PC-3 (cell line): ENCODE data around the gene SIGMAR1. TPM values are rescaled to one million over a fixed set of nuclear protein-coding genes. Genes with fewer than 3 reads are reported as not detected.

Experiments used
- ATAC-seq: fragments of 200-7000 bp; cut with Tn5 transposase; 2 replicates; pipeline ENCODE4 v1.9.1; 2020; ENCODE audit warnings: mild to moderate bottlenecking, moderate library complexity
- BruUV-seq: library from RNA; stranded (reverse); fragments of 400-500 nt; replicated peaks from 2 replicates; lab custom pipeline; 2021; lab: Mats Ljungman, UMichigan
- CTCF ChIA-PET: fragments of 300-600 bp; sonication (Branson Sonifier 250); formaldehyde crosslinking; loops from one replicate; lab custom pipeline; 2022; ENCODE audit warnings: antibody characterized with exemption; lab: Charles Lee
- POLR2A ChIA-PET: fragments of 300-600 bp; sonication (Branson Sonifier 250); formaldehyde crosslinking; loops from one replicate; lab custom pipeline; 2022; ENCODE audit warnings: antibody characterized with exemption; ENCODE audit not compliant: unreplicated experiment; lab: Charles Lee
- DNase-seq: peaks from one replicate; pipeline ENCODE4 v3.0.0-alpha.2; 2015
- H2AFZ ChIP-seq: fragments of 300-600 bp; sonication (generic); 2 replicates; pipeline ENCODE4 v1.6.0; 2016; ENCODE audit warnings: antibody characterized with exemption, low read length
- H3F3A ChIP-seq: fragments of 300-600 bp; sonication (generic); one replicate; pipeline ENCODE4 v1.6.0; 2017; ENCODE audit warnings: antibody characterized with exemption, low read length, control low read depth, mild to moderate bottlenecking; ENCODE audit not compliant: unreplicated experiment
- H3K27ac ChIP-seq: fragments of 300-600 bp; sonication (generic); 2 replicates; pipeline ENCODE4 v1.5.1; 2016; ENCODE audit warnings: mild to moderate bottlenecking, low read length
- H3K27me3 ChIP-seq: fragments of 300-600 bp; sonication (generic); 2 replicates; pipeline ENCODE4 v1.6.1; 2016; ENCODE audit warnings: low read length, mixed read lengths
- H3K36me3 ChIP-seq: fragments of 300-600 bp; sonication (generic); 2 replicates; pipeline ENCODE4 v1.6.1; 2016; ENCODE audit warnings: low read depth, mixed run types, low read length, mixed read lengths
- H3K4me1 ChIP-seq: fragments of 300-600 bp; sonication (generic); 2 replicates; pipeline ENCODE4 v1.5.1; 2016; ENCODE audit warnings: low read length; ENCODE audit not compliant: insufficient read depth
- H3K4me2 ChIP-seq: fragments of 300-600 bp; sonication (generic); 2 replicates; pipeline ENCODE4 v1.6.0; 2016; ENCODE audit warnings: low read length
- H3K4me3 ChIP-seq: fragments of 300-600 bp; sonication (generic); 2 replicates; pipeline ENCODE4 v1.5.1; 2016; ENCODE audit warnings: mild to moderate bottlenecking, low read length, mixed read lengths
- H3K79me2 ChIP-seq: fragments of 300-600 bp; sonication (generic); 2 replicates; pipeline ENCODE4 v1.6.1; 2017; ENCODE audit warnings: low read length, mixed read lengths
- H3K9ac ChIP-seq: fragments of 300-600 bp; sonication (generic); 2 replicates; pipeline ENCODE4 v1.6.0; 2016; ENCODE audit warnings: mild to moderate bottlenecking, low read length
- H3K9me2 ChIP-seq: fragments of 300-600 bp; sonication (generic); replicated peaks from 2 replicates; pipeline ENCODE4 v1.6.1; 2016; ENCODE audit warnings: mixed run types, low read length, mixed read lengths
- H3K9me3 ChIP-seq: fragments of 300-600 bp; sonication (generic); 2 replicates; pipeline ENCODE4 v1.6.1; 2016; ENCODE audit warnings: low read length, mixed read lengths
- H4K20me1 ChIP-seq: fragments of 300-600 bp; sonication (generic); 2 replicates; pipeline ENCODE4 v1.6.1; 2016; ENCODE audit warnings: low read length, mixed read lengths
- CTCF ChIP-seq: fragments of 300-600 bp; sonication (generic); conservative IDR thresholded peaks from 2 replicates; pipeline ENCODE4 v1.5.1; 2017; ENCODE audit warnings: antibody characterized with exemption, low read depth, mild to moderate bottlenecking, low read length
- EZH2 ChIP-seq: fragments of 300-600 bp; sonication (generic); IDR thresholded peaks from one replicate; pipeline ENCODE4 v1.6.1; 2017; ENCODE audit warnings: antibody characterized with exemption, mild to moderate bottlenecking, low read length; ENCODE audit not compliant: unreplicated experiment
- EZH2phosphoT487 ChIP-seq: fragments of 300-600 bp; sonication (generic); IDR thresholded peaks from 2 replicates; pipeline ENCODE4 v1.6.1; 2018; ENCODE audit warnings: mild to moderate bottlenecking, antibody characterized with exemption, low read length, borderline replicate concordance
- intact Hi-C: fragments of 100-400 bp; cut with micrococcal nuclease; formaldehyde crosslinking; loops from 2 replicates; pipeline ENCODE4 v1.9.0; 2023
- total RNA-seq: library from RNA; depleted of rRNA; stranded (reverse); fragments of >200 nt; gene quantifications from 2 replicates; pipeline ENCODE4 v1.2.3, GENCODE V29; 2014

Gene SIGMAR1
- total RNA-seq, 1 experiment from 2014 or later: 96.7 TPM

DNA sequence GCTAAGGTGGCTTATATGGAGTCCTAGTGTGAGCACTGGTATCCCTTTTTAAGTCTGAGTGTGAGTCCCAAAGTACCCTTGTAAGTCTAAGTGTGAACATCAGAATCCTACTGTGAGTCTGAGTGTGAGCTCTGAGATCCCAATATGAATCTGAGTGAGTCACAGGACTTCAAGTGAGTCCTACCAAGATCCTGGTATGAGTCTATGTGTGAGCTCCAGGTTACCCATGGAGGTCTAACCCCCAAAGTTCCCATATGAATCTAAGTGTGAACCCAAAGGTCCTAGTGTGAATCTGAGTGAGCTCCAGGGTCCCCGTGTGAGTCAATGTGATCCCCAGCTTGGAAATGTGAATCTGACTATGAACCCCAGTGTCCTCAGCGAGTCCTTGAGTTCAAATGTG lies 50.3 kb downstream of the SIGMAR1 start:
- Histone ChIP-seq H3K4me1 (no peaks in the 10 kb centered on the region), H3K9me3 (no peaks in the 10 kb centered on the region), H3K4me3 (no peak overlapping the region), H3K27ac (no peak overlapping the region), H3K36me3 (no peaks in the 10 kb centered on the region), H3K9ac (no peak overlapping the region), H3K79me2 (no peaks in the 10 kb centered on the region), H2AFZ (no peak overlapping the region), H3K4me2 (no peak overlapping the region), H3K9me2 (no peaks in the 10 kb centered on the region), H3K27me3 (peaks cover 45% of the 10 kb centered on the region), H4K20me1 (no peaks in the 10 kb centered on the region), H3F3A (no peaks in the 10 kb centered on the region)
- POLR2A ChIA-PET: no interaction called here
- ATAC-seq (no peak), DNase-seq (no peak)
- CTCF ChIA-PET: interaction anchor here (1.1 kb wide), 1 partner anchor 184 kb away, joined by 4 read pairs; no protein-coding TSS in a partner anchor
- BruUV-seq: no TSS peak
- intact Hi-C loops: no loop called here
- no peak for TF ChIP-seq EZH2phosphoT487
- no peak for TF ChIP-seq CTCF
- no peak for TF ChIP-seq EZH2

- ATAC-seq (no peak), DNase-seq (no peak)
- H3K79me2 ChIP-seq: no peaks in the 10 kb centered on the region
- H3K9me2 ChIP-seq: no peaks in the 10 kb centered on the region
- intact Hi-C loops: no loop called here
- H3K36me3 ChIP-seq: no peaks in the 10 kb centered on the region
- H2AFZ ChIP-seq: no peak overlapping the region
- no peak overlapping the region for H3K9ac ChIP-seq
- peaks cover 39% of the 10 kb centered on the region for H3K27me3 ChIP-seq
- CTCF ChIA-PET: no interaction called here
- no peak overlapping the region for H3K27ac ChIP-seq
- H3K4me3 ChIP-seq: no peak overlapping the region
- no peaks in the 10 kb centered on the region for H3K4me1 ChIP-seq
- POLR2A ChIA-PET: no interaction called here
- no peak for TF ChIP-seq CTCF
- TF ChIP-seq EZH2phosphoT487: no peak
- no peak for TF ChIP-seq EZH2
- no peaks in the 10 kb centered on the region for H4K20me1 ChIP-seq
- no peaks in the 10 kb centered on the region for H3K9me3 ChIP-seq
- BruUV-seq: no TSS peak
- no peak overlapping the region for H3K4me2 ChIP-seq
- no peaks in the 10 kb centered on the region for H3F3A ChIP-seq
Observed at GRCh38 chr9:34585946-34586669, 51.5 kb downstream of the SIGMAR1 start.

DNA sequence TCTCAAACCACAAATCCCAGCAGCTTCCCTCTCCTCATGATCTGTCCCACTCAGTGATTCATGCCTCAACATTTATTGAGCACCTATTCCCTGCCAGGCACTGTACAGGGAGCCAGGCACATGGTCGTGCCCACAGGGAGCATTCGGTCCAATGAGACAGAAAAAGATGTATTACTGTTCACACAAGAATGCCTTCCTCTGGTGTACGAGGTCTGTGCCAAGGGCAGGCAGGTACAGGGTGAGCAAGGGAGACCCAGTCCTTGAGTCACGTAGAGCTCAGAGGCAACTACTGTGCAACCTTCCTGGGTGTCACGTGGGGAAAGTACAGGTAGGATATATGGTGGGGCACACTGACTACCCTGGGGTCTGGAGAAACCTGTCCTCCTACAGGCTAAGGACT lies 52.6 kb downstream of the SIGMAR1 start:
- Histone ChIP-seq H3K79me2 (no peaks in the 10 kb centered on the region), H3F3A (no peaks in the 10 kb centered on the region), H2AFZ (no peak overlapping the region), H3K4me3 (no peak overlapping the region), H3K27me3 (peaks cover 34% of the 10 kb centered on the region), H3K36me3 (no peaks in the 10 kb centered on the region), H4K20me1 (no peaks in the 10 kb centered on the region), H3K9me2 (no peaks in the 10 kb centered on the region), H3K9ac (no peak overlapping the region), H3K4me1 (no peaks in the 10 kb centered on the region), H3K4me2 (no peak overlapping the region), H3K9me3 (no peaks in the 10 kb centered on the region), H3K27ac (no peak overlapping the region)
- BruUV-seq: no TSS peak
- CTCF ChIA-PET: no interaction called here
- ATAC-seq (no peak), DNase-seq (no peak)
- TF ChIP-seq EZH2phosphoT487: no peak
- TF ChIP-seq CTCF: no peak
- TF ChIP-seq EZH2: no peak
- intact Hi-C loops: no loop called here
- POLR2A ChIA-PET: no interaction called here
